Suprapubic skin (tissue), 4 donors: ENCODE results near the gene CDH22. TPM values are rescaled to one million over a fixed set of nuclear protein-coding genes. Genes with fewer than 3 reads are reported as not detected.

Source experiments
- DNase-seq, 2 donors: peaks; one replicate each; pipeline ENCODE4 v3.0.0-alpha.2; 2019; ENCODE audit warnings: low spot score in 2 of 2
- H3K27ac ChIP-seq: fragments of 200-600 bp; sonication (generic); one replicate; pipeline ENCODE4 v1.5.1; 2019
- H3K27me3 ChIP-seq: fragments of 200-600 bp; sonication (generic); one replicate; pipeline ENCODE4 v1.5.1; 2019
- H3K36me3 ChIP-seq: fragments of 200-600 bp; sonication (generic); one replicate; pipeline ENCODE4 v1.5.1; 2019
- H3K4me1 ChIP-seq: fragments of 200-600 bp; sonication (generic); one replicate; pipeline ENCODE4 v1.5.1; 2019
- H3K4me3 ChIP-seq: fragments of 200-600 bp; sonication (generic); one replicate; pipeline ENCODE4 v1.5.1; 2019; ENCODE audit warnings: mild to moderate bottlenecking
- H3K9me3 ChIP-seq: fragments of 200-600 bp; sonication (generic); one replicate; pipeline ENCODE4 v1.5.1; 2019
- CTCF ChIP-seq, 2 donors: fragments of 200-600 bp in 1 of 2; fragments of 450-650 bp in 1 of 2; sonication (generic) in 1 of 2; IDR thresholded peaks; one replicate each; pipeline ENCODE4 v1.5.1; 2016 to 2019; ENCODE audit warnings: antibody characterized with exemption in 2 of 2, mild to moderate bottlenecking in 1 of 2, moderate library complexity in 1 of 2
- EP300 ChIP-seq: sonication (generic); formaldehyde crosslinking; IDR thresholded peaks from one replicate; pipeline ENCODE4 v1.6.1; 2017; ENCODE audit warnings: antibody characterized with exemption
- POLR2A ChIP-seq, 2 donors: fragments of 450-650 bp; IDR thresholded peaks; one replicate each; pipeline ENCODE4 v1.6.1; 2017; ENCODE audit warnings: antibody characterized with exemption in 2 of 2, mild to moderate bottlenecking in 2 of 2, moderate library complexity in 2 of 2
- POLR2AphosphoS5 ChIP-seq, 3 donors: sonication (generic); formaldehyde crosslinking; IDR thresholded peaks; one replicate each; pipeline ENCODE4 v1.6.1; 2017; ENCODE audit warnings: antibody characterized with exemption in 3 of 3
- WGBS: methylation state at CpG from one replicate; pipeline ENCODE4 v1.1.5; 2018; 5-methylcytosine and 5-hydroxymethylcytosine counted together
- total RNA-seq, 4 donors: library from RNA; depleted of rRNA; stranded (reverse); fragments of >200 nt; gene quantifications; one replicate each; pipeline ENCODE4 v1.1.0, GENCODE V29; 2016

The CDH22 gene
- total RNA-seq, 4 donors from 2014 or later, result 2.6 to 5.1 (median 3.3) TPM

GRCh38 chr20:46171909-46172308 lies 136.4 kb downstream of the CDH22 start:
- Histone ChIP-seq H3K27me3 (peaks cover 58% of the 10 kb centered on the region), H3K4me3 (no peak overlapping the region), H3K9me3 (no peaks in the 10 kb centered on the region), H3K36me3 (no peaks in the 10 kb centered on the region), H3K27ac (no peak overlapping the region), H3K4me1 (peaks cover 13% of the 10 kb centered on the region)
- 62% methylated on average over 5 of the region's 5 CpGs for WGBS
- TF ChIP-seq CTCF (IDR thresholded peaks at IDR 0.05) (no peak), POLR2AphosphoS5 (IDR thresholded peaks at IDR 0.05) (no peak), EP300 (no peak), POLR2A (IDR thresholded peaks at IDR 0.05) (no peak)
- no peak for DNase-seq

- H3K27me3 ChIP-seq, result peaks cover 59% of the 10 kb centered on the region
- H3K4me1 ChIP-seq, result peaks cover 13% of the 10 kb centered on the region
- H3K4me3 ChIP-seq, result no peak overlapping the region
- H3K27ac ChIP-seq, result no peak overlapping the region
- WGBS, result 66% methylated on average over 2 of the region's 2 CpGs
- H3K36me3 ChIP-seq, result no peaks in the 10 kb centered on the region
- DNase-seq, result no peak
- TF ChIP-seq POLR2A (IDR thresholded peaks at IDR 0.05) (no peak), EP300 (no peak), CTCF (IDR thresholded peaks at IDR 0.05) (no peak), POLR2AphosphoS5 (IDR thresholded peaks at IDR 0.05) (no peak)
- no peaks in the 10 kb centered on the region for H3K9me3 ChIP-seq
Observed at GRCh38 chr20:46171476-46171875, 136.8 kb downstream of the CDH22 start.

- no peaks in the 10 kb centered on the region for H3K36me3 ChIP-seq
- peaks cover 9% of the 10 kb centered on the region for H3K4me1 ChIP-seq
- 39% methylated on average over 11 of the region's 13 CpGs for WGBS
- no peak for TF ChIP-seq EP300
- TF ChIP-seq POLR2AphosphoS5 (IDR thresholded peaks at IDR 0.05), result peak in 1 of 3 donors; percentile 63
- no peak for TF ChIP-seq POLR2A (IDR thresholded peaks at IDR 0.05)
- TF ChIP-seq CTCF (IDR thresholded peaks at IDR 0.05), result no peak
- no peak for DNase-seq
- H3K27me3 ChIP-seq, result peaks cover 57% of the 10 kb centered on the region
- no peaks in the 10 kb centered on the region for H3K9me3 ChIP-seq
- no peak overlapping the region for H3K27ac ChIP-seq
- no peak overlapping the region for H3K4me3 ChIP-seq
Observed at GRCh38 chr20:46169245-46170171, 138.8 kb downstream of the CDH22 start.

- Histone ChIP-seq H3K4me1 (peaks cover 7% of the 10 kb centered on the region), H3K36me3 (no peaks in the 10 kb centered on the region), H3K27me3 (peaks cover 53% of the 10 kb centered on the region), H3K9me3 (no peaks in the 10 kb centered on the region), H3K4me3 (no peak overlapping the region), H3K27ac (no peak overlapping the region)
- no peak for TF ChIP-seq POLR2A (IDR thresholded peaks at IDR 0.05)
- no peak for TF ChIP-seq CTCF (IDR thresholded peaks at IDR 0.05)
- no peak for TF ChIP-seq EP300
- TF ChIP-seq POLR2AphosphoS5 (IDR thresholded peaks at IDR 0.05), result no peak
- DNase-seq, result no peak
- 54% methylated on average over 7 of the region's 8 CpGs for WGBS
Observed at GRCh38 chr20:46168438-46168837, 139.9 kb downstream of the CDH22 start.

GRCh38 chr20:46167080-46167479 lies 141.2 kb downstream of the CDH22 start:
- no peak overlapping the region for H3K27ac ChIP-seq
- H3K4me3 ChIP-seq, result no peak overlapping the region
- no peaks in the 10 kb centered on the region for H3K9me3 ChIP-seq
- TF ChIP-seq EP300, result no peak
- no peak for TF ChIP-seq CTCF (IDR thresholded peaks at IDR 0.05)
- no peak for TF ChIP-seq POLR2A (IDR thresholded peaks at IDR 0.05)
- TF ChIP-seq POLR2AphosphoS5 (IDR thresholded peaks at IDR 0.05), result no peak
- H3K4me1 ChIP-seq, result peaks cover 7% of the 10 kb centered on the region
- H3K27me3 ChIP-seq, result peaks cover 48% of the 10 kb centered on the region
- H3K36me3 ChIP-seq, result no peaks in the 10 kb centered on the region
- DNase-seq, result no peak
